Activated CD4-positive, alpha-beta T cell treated with anti-CD3 and anti-CD28 coated beads for 1 hour (primary cell): Measurements from ENCODE around the gene PROM1.

Source experiments
- DNase-seq: peaks from one replicate; pipeline ENCODE4 v3.0.0-alpha.2; 2020

PROM1 gene

GRCh38 chr4:16109256-16109655 lies 25.4 kb upstream of the PROM1 start:
- DNase-seq: no peak

GRCh38 chr4:16106956-16107355 lies 23.1 kb upstream of the PROM1 start:
- no peak for DNase-seq

GRCh38 chr4:16104520-16104919 lies 20.7 kb upstream of the PROM1 start:
- no peak for DNase-seq

- DNase-seq: no peak
Measured at GRCh38 chr4:16102356-16102755, 18.5 kb upstream of the PROM1 start.

GRCh38 chr4:16100833-16101232 lies 17.0 kb upstream of the PROM1 start:
- no peak for DNase-seq

GRCh38 chr4:16092682-16093319 lies 9.0 kb upstream of the PROM1 start:
- no peak for DNase-seq

- no peak for DNase-seq
Measured at GRCh38 chr4:16090096-16090705, 6.4 kb upstream of the PROM1 start.

- DNase-seq: no peak
Measured at GRCh38 chr4:16089156-16089555, 5.3 kb upstream of the PROM1 start.

- DNase-seq: no peak
Measured at GRCh38 chr4:16088601-16089000, 4.8 kb upstream of the PROM1 start.

- DNase-seq: no peak
Measured at GRCh38 chr4:16085822-16086221, 2.0 kb upstream of the PROM1 start.

- no peak for DNase-seq
Measured at GRCh38 chr4:16082426-16083240, 1.2 kb downstream of the PROM1 start.

- DNase-seq: no peak
Measured at GRCh38 chr4:16082041-16082425, 1.8 kb downstream of the PROM1 start.

GRCh38 chr4:16079046-16079445 lies 4.8 kb downstream of the PROM1 start:
- no peak for DNase-seq

- no peak for DNase-seq
Measured at GRCh38 chr4:16078195-16078760, 5.5 kb downstream of the PROM1 start.

GRCh38 chr4:16077786-16078185 lies 6.0 kb downstream of the PROM1 start:
- DNase-seq: no peak

- no peak for DNase-seq
Measured at GRCh38 chr4:16075975-16076757, 7.7 kb downstream of the PROM1 start.

- no peak for DNase-seq
Measured at GRCh38 chr4:16075061-16075460, 8.8 kb downstream of the PROM1 start.

GRCh38 chr4:16072168-16072567 lies 11.7 kb downstream of the PROM1 start:
- DNase-seq: no peak

GRCh38 chr4:16070203-16070602 lies 13.6 kb downstream of the PROM1 start:
- no peak for DNase-seq

- no peak for DNase-seq
Measured at GRCh38 chr4:16067515-16067914, 16.3 kb downstream of the PROM1 start.

GRCh38 chr4:16066586-16067128 lies 17.2 kb downstream of the PROM1 start:
- DNase-seq: no peak

- no peak for DNase-seq
Measured at GRCh38 chr4:16065066-16065465, 18.8 kb downstream of the PROM1 start.

- DNase-seq: no peak
Measured at GRCh38 chr4:16062601-16063000, 21.2 kb downstream of the PROM1 start.
